Measurements from ENCODE around the gene ALG2.

The ALG2 gene

GRCh38 chr9:99221621-99222415 is at the start of gene ALG2, which contains the start of gene SEC61B:
Gene ALG2, minus strand, starts transcription at chr9:99221942. Its CDS starts 48 bp downstream, at chr9:99221894.
Gene SEC61B, plus strand, starts transcription at chr9:99222282. Its CDS starts 82 bp downstream, at chr9:99222364.
- peak; percentile 93 for DNase-seq (ENCODE audit: low read depth)

- DNase-seq (ENCODE audit: low read depth): no peak
Observed at GRCh38 chr9:99270491-99270890, 48.7 kb upstream of the ALG2 start.

GRCh38 chr9:99269416-99269815 is 47.7 kb upstream of the ALG2 start:
- no peak for DNase-seq (ENCODE audit: low read depth)

GRCh38 chr9:99266255-99267023 is 44.7 kb upstream of the ALG2 start:
- peak; percentile 45 for DNase-seq (ENCODE audit: low read depth)

- DNase-seq (ENCODE audit: low read depth): no peak
Observed at GRCh38 chr9:99265691-99266090, 43.9 kb upstream of the ALG2 start.

GRCh38 chr9:99264070-99264680 is 42.4 kb upstream of the ALG2 start:
- no peak for DNase-seq (ENCODE audit: low read depth)

GRCh38 chr9:99262949-99263418 is 41.2 kb upstream of the ALG2 start:
- no peak for DNase-seq (ENCODE audit: low read depth)

- DNase-seq (ENCODE audit: low read depth): no peak
Observed at GRCh38 chr9:99261923-99262322, 40.2 kb upstream of the ALG2 start.

- no peak for DNase-seq (ENCODE audit: low read depth)
Observed at GRCh38 chr9:99259231-99259918, 37.6 kb upstream of the ALG2 start.

GRCh38 chr9:99257723-99258389 is 36.1 kb upstream of the ALG2 start:
- DNase-seq (ENCODE audit: low read depth): no peak

GRCh38 chr9:99255651-99256050 is 33.9 kb upstream of the ALG2 start:
- no peak for DNase-seq (ENCODE audit: low read depth)

GRCh38 chr9:99253772-99254431 is 32.2 kb upstream of the ALG2 start:
- peak; percentile 58 for DNase-seq (ENCODE audit: low read depth)

GRCh38 chr9:99253134-99253533 is 31.4 kb upstream of the ALG2 start:
- no peak for DNase-seq (ENCODE audit: low read depth)

GRCh38 chr9:99251157-99251556 is 29.4 kb upstream of the ALG2 start:
- DNase-seq (ENCODE audit: low read depth): no peak

- no peak for DNase-seq (ENCODE audit: low read depth)
Observed at GRCh38 chr9:99249619-99250018, 27.9 kb upstream of the ALG2 start.

GRCh38 chr9:99244344-99245260 is 22.9 kb upstream of the ALG2 start:
- DNase-seq (ENCODE audit: low read depth): no peak

GRCh38 chr9:99241106-99241505 is 19.4 kb upstream of the ALG2 start:
- DNase-seq (ENCODE audit: low read depth): no peak

- DNase-seq (ENCODE audit: low read depth): no peak
Observed at GRCh38 chr9:99239341-99240060, 17.8 kb upstream of the ALG2 start.

- DNase-seq (ENCODE audit: low read depth): no peak
Observed at GRCh38 chr9:99238331-99238730, 16.6 kb upstream of the ALG2 start.

Data from stimulated activated CD8-positive, alpha-beta memory T cell treated with anti-CD3 and anti-CD28 coated beads, Interleukin-7, amount 100 ng/mL, for 24 hours (primary cell).